CD14-positive monocyte (primary cell): ENCODE measurements around the gene GPR55. TPM values are rescaled to one million over a fixed set of nuclear protein-coding genes. Genes with fewer than 3 reads are reported as not detected.

Experiments
- DNase-seq, 3 donors: peaks; one replicate each; pipeline ENCODE4 v3.0.0-alpha.2; 2011 to 2022
- H2AFZ ChIP-seq: 2 replicates; pipeline ENCODE4 v1.6.0; 2012; ENCODE audit warnings: mild to moderate bottlenecking, low read depth, low read length, inconsistent platforms; ENCODE audit not compliant: insufficient read depth, poor library complexity, severe bottlenecking
- H3K27ac ChIP-seq, 2 donors: 1 replicate in 1 of 2; 2 replicates in 1 of 2; pipeline ENCODE4 v1.5.1; 2012 to 2013; ENCODE audit warnings: low read length in 2 of 2, control low read depth in 1 of 2, inconsistent platforms in 1 of 2, low read depth in 1 of 2, mild to moderate bottlenecking in 1 of 2
- H3K27me3 ChIP-seq, 2 donors: one replicate each; pipeline versions ENCODE4 v1.6.0 to v1.6.1; 2011 to 2013; ENCODE audit warnings: low read length in 2 of 2; ENCODE audit not compliant: control insufficient read depth in 2 of 2, insufficient read depth in 2 of 2
- H3K36me3 ChIP-seq, 2 donors: replicated peaks in 1 of 2; 1 replicate in 1 of 2; 2 replicates in 1 of 2; pipeline versions ENCODE4 v1.5.1 to v1.6.1; 2012 to 2013; ENCODE audit warnings: low read length in 2 of 2, control low read depth in 1 of 2, inconsistent platforms in 1 of 2, mild to moderate bottlenecking in 1 of 2; ENCODE audit not compliant: insufficient read depth in 2 of 2, control insufficient read depth in 1 of 2
- H3K4me1 ChIP-seq, 2 donors: 1 replicate in 1 of 2; 2 replicates in 1 of 2; pipeline versions ENCODE4 v1.5.1 to v1.6.1; 2012 to 2013; ENCODE audit warnings: low read length in 2 of 2, control low read depth in 1 of 2, inconsistent platforms in 1 of 2, mild to moderate bottlenecking in 1 of 2, moderate library complexity in 1 of 2; ENCODE audit not compliant: insufficient read depth in 2 of 2, control insufficient read depth in 1 of 2
- H3K4me2 ChIP-seq: replicated peaks from 2 replicates; pipeline ENCODE3; 2012; ENCODE audit warnings: low read length, moderate library complexity, mild to moderate bottlenecking; ENCODE audit not compliant: poor library complexity, severe bottlenecking; ENCODE audit errors: extremely low read depth
- H3K4me3 ChIP-seq, 3 experiments: fragments of 200-600 bp in 1 of 3; sonication (generic) in 1 of 3; replicated peaks in 1 of 3; 1 replicate in 2 of 3; 2 replicates in 1 of 3; pipeline ENCODE4 v1.5.1; 2011 to 2013; ENCODE audit warnings: low read length in 3 of 3, mild to moderate bottlenecking in 3 of 3, control low read depth in 2 of 3, low read depth in 2 of 3, inconsistent platforms in 1 of 3, moderate library complexity in 1 of 3
- H3K79me2 ChIP-seq: 2 replicates; pipeline ENCODE4 v1.6.0; 2012; ENCODE audit warnings: mild to moderate bottlenecking, control low read depth, inconsistent platforms, low read length, moderate library complexity; ENCODE audit not compliant: insufficient read depth
- H3K9ac ChIP-seq: 2 replicates; pipeline ENCODE4 v1.6.0; 2017; ENCODE audit warnings: low read length, mild to moderate bottlenecking; ENCODE audit not compliant: insufficient read depth, poor library complexity, severe bottlenecking
- H3K9me3 ChIP-seq, 2 donors: replicated peaks in 1 of 2; 1 replicate in 1 of 2; 2 replicates in 1 of 2; pipeline versions ENCODE4 v1.5.1 to v1.6.1; 2012 to 2013; ENCODE audit warnings: low read length in 2 of 2, control low read depth in 1 of 2; ENCODE audit not compliant: control insufficient read depth in 1 of 2, insufficient read depth in 1 of 2
- H4K20me1 ChIP-seq: 2 replicates; pipeline ENCODE4 v1.6.0; 2012; ENCODE audit warnings: mild to moderate bottlenecking, low read length, control low read depth, moderate library complexity; ENCODE audit not compliant: insufficient read depth
- H3K27ac Mint-ChIP-seq, 7 donors: one replicate each; pipeline ENCODE4 v1.8.0; 2020; ENCODE audit warnings: mild to moderate bottlenecking in 7 of 7, mixed read lengths in 7 of 7, moderate library complexity in 6 of 7, inconsistent platforms in 2 of 7
- H3K27me3 Mint-ChIP-seq, 3 donors: one replicate each; pipeline ENCODE4 v1.8.0; 2021 to 2022; ENCODE audit warnings: low read depth in 3 of 3, mild to moderate bottlenecking in 3 of 3, mixed read lengths in 3 of 3, moderate library complexity in 3 of 3, inconsistent platforms in 1 of 3
- H3K36me3 Mint-ChIP-seq, 2 donors: one replicate each; pipeline ENCODE4 v1.8.0; 2020; ENCODE audit warnings: mixed read lengths in 2 of 2, inconsistent platforms in 1 of 2, mild to moderate bottlenecking in 1 of 2
- H3K4me1 Mint-ChIP-seq: one replicate; pipeline ENCODE4 v1.8.0; 2020; ENCODE audit warnings: mild to moderate bottlenecking, mixed read lengths
- H3K4me3 Mint-ChIP-seq, 2 donors: one replicate each; pipeline ENCODE4 v1.8.0; 2020; ENCODE audit warnings: mild to moderate bottlenecking in 2 of 2, mixed read lengths in 2 of 2, moderate library complexity in 1 of 2
- H3K9me3 Mint-ChIP-seq, 7 donors: one replicate each; pipeline ENCODE4 v1.8.0; 2020 to 2022; ENCODE audit warnings: mixed read lengths in 7 of 7, mild to moderate bottlenecking in 6 of 7, moderate library complexity in 6 of 7, inconsistent platforms in 2 of 7
- CTCF ChIP-seq: fragments of 200-600 bp; IDR thresholded peaks from one replicate; pipeline ENCODE4 v1.8.0; 2022; ENCODE audit warnings: antibody characterized with exemption, mild to moderate bottlenecking
- WGBS: methylation state at CpG from one replicate; pipeline ENCODE4 v1.1.5; 2013; ENCODE audit warnings: missing lambda C conversion rate; ENCODE audit not compliant: insufficient coverage; 5-methylcytosine and 5-hydroxymethylcytosine counted together
- intact Hi-C, 2 donors: fragments of 100-400 bp; cut with micrococcal nuclease; formaldehyde crosslinking; loops; one replicate each; pipeline versions ENCODE4 v1.15.0 to v1.15.1; 2023
- polyA plus RNA-seq, 3 donors: library from polyadenylated mRNA; depleted of rRNA in 1 of 3; unstranded in 2 of 3; stranded (reverse) in 1 of 3; fragments of 300-500 nt in 2 of 3; fragments of >200 nt in 1 of 3; fragmentation: Illumina TruSeq in 2 of 3; gene quantifications; 1 replicate in 2 of 3; 2 replicates in 1 of 3; pipeline ENCODE4 v1.2.3, GENCODE V29; 2012 to 2021

GPR55 gene
- polyA plus RNA-seq, 3 donors: 0.11 to 0.12 TPM; not detected in 1

GRCh38 chr2:230950874-230951339 is 25.9 kb upstream of the GPR55 start:
- no peak for TF ChIP-seq CTCF
- Histone ChIP-seq H3K27ac (no peak overlapping the region), H3K9me3 (no peaks in the 10 kb centered on the region), H3K27me3 (no peaks in the 10 kb centered on the region), H3K4me1 (peaks cover 4 to 7% of the 10 kb centered on the region in 2 donors), H2AFZ (no peak overlapping the region), H4K20me1 (no peaks in the 10 kb centered on the region), H3K79me2 (no peaks in the 10 kb centered on the region), H3K4me3 (no peak overlapping the region), H3K4me2 (no peak overlapping the region), H3K9ac (no peak overlapping the region), H3K36me3 (no peaks in the 10 kb centered on the region)
- H3K4me1 Mint-ChIP-seq: peaks cover 17% of the 10 kb centered on the region
- no peak overlapping the region for H3K4me3 Mint-ChIP-seq
- H3K36me3 Mint-ChIP-seq: no peaks in the 10 kb centered on the region
- H3K9me3 Mint-ChIP-seq: peaks cover 0 to 3% (median 0%) of the 10 kb centered on the region in 7 donors
- no peak for DNase-seq
- intact Hi-C loops: no loop called here
- 92% methylated on average over 4 of the region's 10 CpGs for WGBS
- no peak overlapping the region for H3K27ac Mint-ChIP-seq
- H3K27me3 Mint-ChIP-seq: peaks cover 3 to 9% (median 8%) of the 10 kb centered on the region in 3 donors

GRCh38 chr2:230949966-230950873 is 25.2 kb upstream of the GPR55 start:
- peaks cover 0 to 5% (median 3%) of the 10 kb centered on the region in 3 donors for H3K27me3 Mint-ChIP-seq
- H3K36me3 ChIP-seq: no peaks in the 10 kb centered on the region
- DNase-seq: no peak
- H3K9ac ChIP-seq: no peak overlapping the region
- H3K4me3 Mint-ChIP-seq: no peak overlapping the region
- TF ChIP-seq CTCF: no peak
- no peak overlapping the region for H3K27ac ChIP-seq
- no peaks in the 10 kb centered on the region for H3K79me2 ChIP-seq
- no peak overlapping the region for H2AFZ ChIP-seq
- no peak overlapping the region for H3K4me3 ChIP-seq
- H3K27ac Mint-ChIP-seq: no peak overlapping the region
- peaks cover 17% of the 10 kb centered on the region for H3K4me1 Mint-ChIP-seq
- no peaks in the 10 kb centered on the region for H4K20me1 ChIP-seq
- no peaks in the 10 kb centered on the region for H3K27me3 ChIP-seq
- no peaks in the 10 kb centered on the region for H3K9me3 ChIP-seq
- H3K9me3 Mint-ChIP-seq: peaks cover 0 to 3% (median 0%) of the 10 kb centered on the region in 7 donors
- no peaks in the 10 kb centered on the region for H3K36me3 Mint-ChIP-seq
- intact Hi-C loops: no loop called here
- WGBS: 96% methylated on average over 8 of the region's 20 CpGs
- H3K4me1 ChIP-seq: peaks cover 4 to 7% of the 10 kb centered on the region in 2 donors
- no peak overlapping the region for H3K4me2 ChIP-seq
